ENCODE results near the gene CEP152.

CEP152 gene

GRCh38 chr15:48696627-48697312 is 114.1 kb downstream of the CEP152 start:
- no peak for DNase-seq (ENCODE audit: low read depth)

- no peak for DNase-seq (ENCODE audit: low read depth)
Observed at GRCh38 chr15:48695827-48696573, 114.9 kb downstream of the CEP152 start.

- DNase-seq (ENCODE audit: low read depth), result no peak
Observed at GRCh38 chr15:48695088-48695826, 115.6 kb downstream of the CEP152 start.

GRCh38 chr15:48693484-48693883 is 117.4 kb downstream of the CEP152 start:
- no peak for DNase-seq (ENCODE audit: low read depth)

GRCh38 chr15:48688493-48688892 is 122.4 kb downstream of the CEP152 start:
- no peak for DNase-seq (ENCODE audit: low read depth)

Data from activated T-cell treated with anti-CD3 and anti-CD28 coated beads for 1 hour (primary cell).